KOPT-K1 (cell line): ENCODE data around the gene TEAD1.

ENCODE experiments used
- H3K27ac ChIP-seq: fragments of 200-600 bp; sonication (generic); 2 replicates; pipeline ENCODE4 v1.5.1; 2016; ENCODE audit warnings: antibody characterized with exemption, mild to moderate bottlenecking, low read depth, low read length; ENCODE audit not compliant: poor library complexity, severe bottlenecking
- H3K36me3 ChIP-seq: fragments of 200-600 bp; sonication (generic); 2 replicates; pipeline ENCODE4 v1.5.1; 2017; ENCODE audit warnings: antibody characterized with exemption, mild to moderate bottlenecking, low read length, moderate library complexity; ENCODE audit not compliant: insufficient read depth
- H3K9me3 ChIP-seq: fragments of 200-600 bp; sonication (generic); 2 replicates; pipeline ENCODE4 v1.5.1; 2017; ENCODE audit warnings: antibody characterized with exemption, low read length, mild to moderate bottlenecking; ENCODE audit not compliant: insufficient read depth, poor library complexity, severe bottlenecking

Gene TEAD1

DNA sequence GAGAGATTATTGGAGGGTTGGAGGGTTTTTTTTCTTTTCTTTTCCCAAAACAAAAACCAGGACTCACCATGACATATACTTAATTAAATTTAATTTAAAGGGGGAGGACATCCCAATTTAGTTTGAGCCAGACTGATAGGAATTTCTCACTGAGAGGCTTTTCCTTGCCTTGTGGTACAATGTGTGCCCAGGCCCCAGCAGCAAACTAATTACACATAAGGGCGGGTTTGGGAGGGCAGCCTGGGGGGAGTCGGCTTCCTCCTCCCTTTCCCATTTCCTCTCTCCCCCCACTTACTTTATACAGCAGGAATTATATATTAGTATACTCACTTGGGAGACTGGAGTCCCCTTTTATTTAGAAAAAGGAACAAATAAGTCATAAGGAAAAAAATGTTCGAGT is 2.9 kb downstream of the TEAD1 start:
- no peak overlapping the region for H3K27ac ChIP-seq
- H3K9me3 ChIP-seq: no peaks in the 10 kb centered on the region
- H3K36me3 ChIP-seq: no peaks in the 10 kb centered on the region

DNA sequence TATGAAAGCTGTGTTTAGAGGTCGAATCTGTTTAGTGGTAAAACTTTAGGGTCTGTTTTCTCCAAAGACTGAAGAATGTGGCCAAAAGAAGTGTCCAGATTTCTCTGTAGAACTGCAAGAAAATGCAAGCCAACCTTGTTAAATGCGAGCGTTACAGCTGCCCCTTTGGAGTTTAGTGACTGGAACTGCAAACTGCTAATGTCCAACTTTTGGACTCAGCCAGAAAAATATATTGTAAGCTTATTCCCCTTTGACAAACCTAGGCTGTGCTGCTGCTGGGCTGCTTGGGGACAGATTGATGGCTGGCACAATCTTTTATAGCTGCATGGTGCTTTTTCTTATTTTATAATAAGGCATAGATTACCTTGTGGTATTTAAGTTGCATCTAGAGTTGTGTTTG is 3.9 kb downstream of the TEAD1 start:
- Histone ChIP-seq H3K36me3 (no peaks in the 10 kb centered on the region), H3K9me3 (no peaks in the 10 kb centered on the region), H3K27ac (no peak overlapping the region)

- Histone ChIP-seq H3K27ac (no peak overlapping the region), H3K36me3 (no peaks in the 10 kb centered on the region), H3K9me3 (no peaks in the 10 kb centered on the region)
These were observed 4.8 kb downstream of the TEAD1 start for GRCh38 chr11:12678991-12679390.

DNA sequence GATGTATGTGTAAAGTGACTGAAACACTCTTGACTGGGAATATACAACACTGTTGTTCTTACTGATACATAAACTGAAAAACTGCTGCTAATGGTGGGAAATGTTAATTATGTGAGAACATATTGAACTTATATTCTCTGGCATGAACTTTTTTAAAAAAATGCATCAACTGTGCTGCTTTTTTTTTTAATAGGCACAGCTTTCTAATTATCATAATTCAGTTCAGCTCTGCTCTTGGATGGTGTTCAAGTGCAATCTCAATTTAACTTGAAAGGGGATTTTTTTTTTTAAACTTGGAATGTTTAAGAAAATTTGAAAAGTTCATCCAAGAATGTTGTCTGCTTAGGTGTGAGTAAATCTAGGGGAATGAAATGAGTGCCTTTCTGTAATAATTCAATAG is 5.2 kb downstream of the TEAD1 start:
- Histone ChIP-seq H3K9me3 (no peaks in the 10 kb centered on the region), H3K27ac (no peak overlapping the region), H3K36me3 (no peaks in the 10 kb centered on the region)

DNA sequence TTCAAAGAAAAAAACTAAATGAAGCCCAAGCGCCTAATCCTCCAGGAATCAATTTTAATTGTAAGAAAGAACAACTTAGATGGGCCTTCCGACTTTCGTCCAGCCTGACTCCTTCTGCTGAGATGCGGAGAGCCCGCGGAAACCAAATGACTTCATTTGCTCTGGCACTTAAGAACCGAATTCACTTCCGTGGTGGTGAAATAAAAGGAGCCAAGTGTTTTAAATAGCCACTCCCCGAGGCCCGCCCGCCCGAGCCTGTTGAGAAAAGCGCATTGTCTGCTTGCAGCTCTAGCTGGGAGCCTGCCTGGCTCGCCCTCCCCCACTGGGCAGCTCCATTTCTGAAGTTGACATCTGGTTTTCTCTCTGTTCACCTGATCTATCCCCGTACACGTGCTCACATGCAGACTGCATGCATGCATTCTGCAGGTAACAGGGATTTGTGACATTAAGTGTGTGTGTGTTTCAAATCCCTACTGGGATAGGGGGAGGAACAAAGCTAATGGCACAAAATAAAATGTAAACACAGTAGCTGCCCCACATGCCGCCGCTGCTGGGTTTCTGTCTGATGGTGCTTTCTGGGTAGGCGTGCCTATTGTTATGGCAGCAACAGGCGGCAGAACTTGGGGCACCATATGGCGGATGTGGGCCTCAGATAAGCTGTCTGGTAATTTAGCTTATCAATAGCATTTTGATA is 6.2 kb downstream of the TEAD1 start:
- Histone ChIP-seq H3K27ac (no peak overlapping the region), H3K9me3 (no peaks in the 10 kb centered on the region), H3K36me3 (no peaks in the 10 kb centered on the region)

DNA sequence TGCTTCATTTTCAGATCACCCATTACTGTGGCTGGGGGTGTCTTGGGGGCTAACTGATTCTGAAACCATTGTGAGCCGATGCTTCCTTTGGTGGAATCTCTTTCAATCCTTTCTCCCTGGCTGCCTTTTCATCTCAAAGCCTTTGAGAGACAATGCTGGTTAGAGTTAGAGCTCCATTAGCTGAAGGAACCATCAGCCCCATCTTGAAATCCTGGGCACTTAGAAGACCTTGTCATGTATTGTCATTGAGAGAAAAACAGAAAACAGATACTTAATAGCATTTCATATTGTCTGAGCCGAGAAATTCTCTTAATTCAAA is 6.7 kb downstream of the TEAD1 start:
- no peak overlapping the region for H3K27ac ChIP-seq
- H3K9me3 ChIP-seq: no peaks in the 10 kb centered on the region

DNA sequence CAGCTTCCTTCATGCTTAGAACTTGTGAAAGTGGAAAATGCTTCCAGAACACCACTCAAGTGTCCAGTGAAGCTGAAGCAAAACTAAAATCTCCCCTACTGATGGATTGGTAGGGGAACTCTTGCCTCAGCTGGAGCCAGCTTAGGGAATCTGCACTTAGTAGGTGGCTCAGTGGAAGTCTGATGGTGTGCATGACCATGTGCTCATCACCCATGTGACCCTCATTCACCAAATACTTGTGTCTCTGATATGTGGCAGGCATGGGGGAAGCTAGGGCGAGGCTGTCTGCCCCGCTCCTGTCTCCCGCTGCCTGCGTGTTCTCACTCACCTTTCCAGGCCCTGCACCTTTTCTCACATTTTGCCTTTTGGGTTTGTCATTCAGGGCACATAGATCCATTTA is 7.2 kb downstream of the TEAD1 start:
- no peaks in the 10 kb centered on the region for H3K9me3 ChIP-seq
- no peak overlapping the region for H3K27ac ChIP-seq
- H3K36me3 ChIP-seq: no peaks in the 10 kb centered on the region

More for the DNA sequence above, 6.7 kb downstream of the TEAD1 start:
- H3K36me3 ChIP-seq: no peaks in the 10 kb centered on the region

GRCh38 chr11:12682288-12682687 is 8.1 kb downstream of the TEAD1 start:
- Histone ChIP-seq H3K9me3 (no peaks in the 10 kb centered on the region), H3K27ac (no peak overlapping the region), H3K36me3 (no peaks in the 10 kb centered on the region)

- no peaks in the 10 kb centered on the region for H3K36me3 ChIP-seq
- H3K9me3 ChIP-seq: no peaks in the 10 kb centered on the region
- H3K27ac ChIP-seq: no peak overlapping the region
These were observed 8.7 kb downstream of the TEAD1 start for GRCh38 chr11:12682737-12683500.

GRCh38 chr11:12683874-12684273 is 9.7 kb downstream of the TEAD1 start:
- Histone ChIP-seq H3K9me3 (no peaks in the 10 kb centered on the region), H3K36me3 (no peaks in the 10 kb centered on the region), H3K27ac (no peak overlapping the region)

DNA sequence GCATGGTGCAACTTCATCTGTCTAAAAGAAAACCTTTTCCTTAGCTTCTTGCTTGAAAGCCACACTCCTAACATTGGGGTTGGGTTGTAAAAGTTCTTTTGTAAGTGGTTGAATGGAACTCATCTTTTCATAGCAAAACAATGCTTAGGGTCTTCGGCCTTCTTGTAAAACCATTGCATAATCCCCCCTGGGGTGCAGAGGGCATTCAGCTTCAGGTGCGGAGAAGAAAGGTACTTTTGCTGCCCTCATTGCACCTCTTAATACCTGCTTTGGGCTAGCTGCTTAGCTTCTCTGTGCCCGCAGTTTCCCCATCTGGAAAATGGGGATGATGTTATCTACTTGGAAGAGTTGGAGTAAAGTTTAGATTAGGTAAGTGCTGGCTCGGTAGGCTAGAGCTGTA is 10.1 kb downstream of the TEAD1 start:
- no peaks in the 10 kb centered on the region for H3K36me3 ChIP-seq
- no peaks in the 10 kb centered on the region for H3K9me3 ChIP-seq
- H3K27ac ChIP-seq: no peak overlapping the region

DNA sequence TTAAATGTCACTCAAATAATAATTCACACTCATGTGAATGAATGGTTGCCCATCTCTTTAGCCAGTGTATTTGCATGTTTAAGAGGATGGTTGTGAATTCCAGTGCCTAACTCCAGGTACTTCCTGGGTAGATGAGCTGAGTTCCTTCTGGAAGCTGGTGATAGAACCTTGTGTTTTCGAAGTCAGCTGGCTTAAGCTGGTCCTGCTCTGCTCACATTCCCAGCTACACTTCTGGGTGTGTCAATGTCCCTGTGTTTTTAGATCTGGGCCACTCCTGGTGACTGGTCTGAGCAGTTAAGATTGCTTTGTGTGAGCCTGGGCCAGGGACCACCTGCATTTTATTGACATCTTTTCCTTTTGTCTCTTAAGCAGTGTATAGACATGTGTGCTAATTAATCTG is 10.6 kb downstream of the TEAD1 start:
- no peaks in the 10 kb centered on the region for H3K36me3 ChIP-seq
- no peaks in the 10 kb centered on the region for H3K9me3 ChIP-seq
- no peak overlapping the region for H3K27ac ChIP-seq

DNA sequence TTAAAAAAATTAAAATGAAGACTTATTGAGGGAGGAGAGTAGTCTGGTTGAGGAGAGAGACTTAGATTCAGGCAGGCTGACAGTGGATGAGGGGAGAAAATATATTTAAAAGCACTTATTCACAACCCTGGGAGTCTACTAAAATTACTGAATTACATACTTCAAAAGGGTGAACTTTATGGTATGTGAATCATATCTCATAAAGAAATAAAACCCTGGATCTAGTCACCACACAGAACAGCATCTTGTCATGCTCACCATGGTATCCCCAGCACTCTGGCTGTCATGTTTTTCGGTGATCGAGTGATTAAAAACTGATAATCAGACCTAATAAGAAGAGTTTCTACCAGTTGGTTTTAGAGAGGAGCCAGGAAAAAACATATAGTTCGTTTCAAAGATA is 11.0 kb downstream of the TEAD1 start:
- no peaks in the 10 kb centered on the region for H3K9me3 ChIP-seq
- no peak overlapping the region for H3K27ac ChIP-seq
- H3K36me3 ChIP-seq: no peaks in the 10 kb centered on the region

GRCh38 chr11:12686246-12687060 is 12.2 kb downstream of the TEAD1 start:
- Histone ChIP-seq H3K36me3 (no peaks in the 10 kb centered on the region), H3K9me3 (no peaks in the 10 kb centered on the region), H3K27ac (no peak overlapping the region)

GRCh38 chr11:12687216-12687623 is 13.0 kb downstream of the TEAD1 start:
- Histone ChIP-seq H3K36me3 (no peaks in the 10 kb centered on the region), H3K9me3 (no peaks in the 10 kb centered on the region), H3K27ac (no peak overlapping the region)
